Thoracic aorta (tissue), 2 donors: ENCODE data around the gene BMP5. TPM values are rescaled to one million over a fixed set of nuclear protein-coding genes. Genes with fewer than 3 reads are reported as not detected.

Experiments
- ATAC-seq: fragments of 150-250 bp; one replicate; pipeline ENCODE4 v1.8.0; 2017; ENCODE audit warnings: low read depth; ENCODE audit not compliant: insufficient number of reproducible peaks, low FRiP score
- DNase-seq: peaks from one replicate; pipeline ENCODE4 v3.0.0-alpha.2; 2020; ENCODE audit warnings: low spot score
- H3K27ac ChIP-seq, 2 donors: fragments of 200-600 bp; sonication (generic); 1 replicate in 1 of 2; 2 replicates in 1 of 2; pipeline ENCODE4 v1.5.1; 2016; ENCODE audit warnings: mild to moderate bottlenecking in 2 of 2, moderate library complexity in 2 of 2
- H3K27me3 ChIP-seq: fragments of 200-600 bp; sonication (generic); replicated peaks from 2 replicates; pipeline ENCODE4 v1.6.0; 2016; ENCODE audit warnings: mild to moderate bottlenecking; ENCODE audit not compliant: insufficient read depth
- H3K36me3 ChIP-seq: fragments of 200-600 bp; sonication (generic); one replicate; pipeline ENCODE4 v1.5.1; 2016
- H3K4me1 ChIP-seq, 2 donors: fragments of 200-600 bp; sonication (generic); 1 replicate in 1 of 2; 2 replicates in 1 of 2; pipeline versions ENCODE4 v1.5.1 to v1.6.0; 2016; ENCODE audit warnings: low read depth in 2 of 2, mild to moderate bottlenecking in 1 of 2; ENCODE audit not compliant: control insufficient read depth in 1 of 2
- H3K4me3 ChIP-seq: fragments of 200-600 bp; sonication (generic); 2 replicates; pipeline ENCODE4 v1.5.1; 2016; ENCODE audit warnings: mild to moderate bottlenecking
- H3K9me3 ChIP-seq: fragments of 200-600 bp; sonication (generic); 2 replicates; pipeline ENCODE4 v1.5.1; 2016
- total RNA-seq, 2 donors: library from RNA; depleted of rRNA; stranded (reverse); fragments of >200 nt; gene quantifications; one replicate each; pipeline versions ENCODE4 v1.1.0 to v1.2.3, GENCODE V29; 2016
- TF ChIP-seq, protein P1 (sequence below): fragments of 200-600 bp; sonication (generic); IDR thresholded peaks from one replicate; pipeline ENCODE4 v1.5.1; 2019; ENCODE audit warnings: antibody characterized with exemption

BMP5 gene
- total RNA-seq, 2 donors from 2014 or later: not detected

DNA sequence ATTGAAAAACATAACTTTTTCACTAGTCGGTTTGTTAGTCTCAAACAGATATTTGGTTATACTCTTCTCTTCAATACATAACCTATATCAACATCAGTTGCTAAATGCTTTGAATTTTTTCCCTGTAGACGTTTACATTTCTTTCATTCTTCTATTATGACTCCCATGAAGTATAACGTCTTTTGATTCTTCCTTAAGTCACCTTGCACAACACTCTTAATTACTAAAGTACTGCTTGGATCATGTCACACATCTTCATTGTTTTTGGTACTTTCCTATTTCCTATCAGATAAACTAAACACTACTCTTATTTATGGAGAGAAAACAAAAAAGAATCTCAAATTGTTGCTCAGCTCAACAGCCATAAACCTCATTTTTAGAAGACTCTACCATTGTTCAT lies 23.0 kb upstream of the BMP5 start:
- no peak for DNase-seq
- Histone ChIP-seq H3K9me3 (no peaks in the 10 kb centered on the region), H3K27me3 (no peaks in the 10 kb centered on the region), H3K36me3 (no peaks in the 10 kb centered on the region), H3K4me3 (no peak overlapping the region), H3K4me1 (no peaks in the 10 kb centered on the region), H3K27ac (no peak overlapping the region)
- TF ChIP-seq, protein P1, sequence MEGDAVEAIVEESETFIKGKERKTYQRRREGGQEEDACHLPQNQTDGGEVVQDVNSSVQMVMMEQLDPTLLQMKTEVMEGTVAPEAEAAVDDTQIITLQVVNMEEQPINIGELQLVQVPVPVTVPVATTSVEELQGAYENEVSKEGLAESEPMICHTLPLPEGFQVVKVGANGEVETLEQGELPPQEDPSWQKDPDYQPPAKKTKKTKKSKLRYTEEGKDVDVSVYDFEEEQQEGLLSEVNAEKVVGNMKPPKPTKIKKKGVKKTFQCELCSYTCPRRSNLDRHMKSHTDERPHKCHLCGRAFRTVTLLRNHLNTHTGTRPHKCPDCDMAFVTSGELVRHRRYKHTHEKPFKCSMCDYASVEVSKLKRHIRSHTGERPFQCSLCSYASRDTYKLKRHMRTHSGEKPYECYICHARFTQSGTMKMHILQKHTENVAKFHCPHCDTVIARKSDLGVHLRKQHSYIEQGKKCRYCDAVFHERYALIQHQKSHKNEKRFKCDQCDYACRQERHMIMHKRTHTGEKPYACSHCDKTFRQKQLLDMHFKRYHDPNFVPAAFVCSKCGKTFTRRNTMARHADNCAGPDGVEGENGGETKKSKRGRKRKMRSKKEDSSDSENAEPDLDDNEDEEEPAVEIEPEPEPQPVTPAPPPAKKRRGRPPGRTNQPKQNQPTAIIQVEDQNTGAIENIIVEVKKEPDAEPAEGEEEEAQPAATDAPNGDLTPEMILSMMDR: no peak
- no peak for ATAC-seq

DNA sequence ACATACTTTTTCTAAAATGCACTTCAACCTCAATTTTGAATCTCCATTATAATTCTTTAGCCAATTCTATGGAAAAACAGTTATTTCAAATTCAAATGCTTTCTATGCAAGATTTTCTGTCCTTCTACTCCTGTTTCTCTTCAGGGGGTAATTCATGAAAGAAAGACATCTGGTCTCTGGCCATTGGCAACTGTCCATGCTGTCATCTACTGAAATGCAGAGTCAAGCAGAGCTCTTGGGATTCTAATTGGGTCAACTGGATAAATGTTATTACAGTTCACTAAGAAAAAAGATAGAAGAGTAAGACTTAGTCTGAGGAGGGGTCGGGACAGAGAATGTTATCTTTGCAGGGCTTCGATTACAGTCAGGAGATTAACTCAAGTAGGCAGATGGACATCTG lies 22.0 kb upstream of the BMP5 start:
- ATAC-seq: no peak
- no peak for DNase-seq
- Histone ChIP-seq H3K9me3 (no peaks in the 10 kb centered on the region), H3K4me1 (no peaks in the 10 kb centered on the region), H3K27ac (no peak overlapping the region), H3K36me3 (no peaks in the 10 kb centered on the region), H3K27me3 (no peaks in the 10 kb centered on the region), H3K4me3 (no peak overlapping the region)
- TF ChIP-seq, protein P1: no peak

DNA sequence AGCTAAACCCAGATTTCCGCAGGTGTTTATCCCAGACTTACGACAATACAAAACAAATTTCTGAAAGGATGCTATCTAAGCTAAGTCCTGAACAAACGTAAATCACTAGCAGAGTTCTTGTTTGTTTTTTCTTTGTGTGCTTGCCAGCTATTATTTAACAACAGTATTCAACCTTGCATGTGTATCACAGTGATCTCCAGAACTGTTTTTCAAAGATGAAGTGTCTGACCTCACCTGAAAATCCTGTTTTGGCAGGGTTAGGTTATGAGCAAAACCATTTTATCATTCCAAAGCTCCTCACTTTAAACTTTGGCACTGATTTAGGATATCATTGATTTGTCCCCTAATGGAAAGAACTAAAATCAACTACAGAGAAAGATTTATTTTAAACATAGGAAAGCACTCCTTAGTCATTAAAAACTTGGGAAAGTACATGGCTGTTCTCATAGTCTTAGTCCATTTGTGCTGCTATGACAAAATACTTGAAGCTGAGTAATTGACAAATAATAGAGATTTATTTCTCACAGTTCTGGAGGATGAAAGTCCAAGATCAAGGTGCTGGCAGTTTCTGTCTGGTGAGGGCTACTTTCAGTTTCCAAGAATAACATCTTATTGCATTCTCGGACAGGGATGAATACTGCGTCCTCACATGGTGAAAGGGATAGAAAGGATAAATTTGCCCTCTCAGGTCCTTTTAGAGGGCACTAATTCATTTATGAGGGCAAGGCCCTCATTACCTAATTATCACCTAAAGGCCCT lies 20.8 kb upstream of the BMP5 start:
- no peak overlapping the region for H3K27ac ChIP-seq
- H3K9me3 ChIP-seq: no peaks in the 10 kb centered on the region
- ATAC-seq (no peak), DNase-seq (no peak)
- TF ChIP-seq, protein P1: no peak
- no peak overlapping the region for H3K4me3 ChIP-seq
- no peaks in the 10 kb centered on the region for H3K36me3 ChIP-seq
- no peaks in the 10 kb centered on the region for H3K27me3 ChIP-seq
- H3K4me1 ChIP-seq: no peaks in the 10 kb centered on the region

DNA sequence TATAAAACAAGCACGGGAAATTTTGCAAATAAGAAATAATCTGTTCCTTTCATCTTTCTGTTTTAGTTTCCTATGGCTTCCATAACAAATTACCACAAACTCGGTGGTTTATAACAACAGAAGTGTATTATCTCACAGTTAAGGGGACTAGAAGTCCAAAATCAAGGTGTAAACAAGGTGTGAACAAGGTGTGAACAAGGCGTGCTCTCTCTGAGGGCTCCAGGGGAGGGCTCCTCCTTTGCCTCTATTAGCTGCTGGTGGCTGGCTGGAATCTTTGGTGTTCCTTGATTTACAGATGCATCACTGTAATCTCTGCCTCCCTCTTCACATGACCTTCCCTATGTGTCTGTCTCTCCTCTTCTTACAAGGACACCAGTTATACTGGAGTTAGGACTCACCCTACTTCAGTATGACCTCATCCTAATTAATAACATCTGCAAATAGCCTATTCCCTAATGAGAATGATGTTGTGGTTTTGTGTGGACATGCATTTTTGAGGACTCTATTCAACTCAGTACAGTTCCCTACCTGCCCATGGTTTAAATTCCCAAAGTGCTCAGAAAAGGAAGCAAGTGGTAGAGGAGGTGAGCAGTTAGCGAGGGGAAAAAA lies 17.5 kb upstream of the BMP5 start:
- TF ChIP-seq, protein P1: no peak
- Histone ChIP-seq H3K9me3 (no peaks in the 10 kb centered on the region), H3K4me1 (no peaks in the 10 kb centered on the region), H3K27me3 (no peaks in the 10 kb centered on the region), H3K36me3 (no peaks in the 10 kb centered on the region), H3K4me3 (no peak overlapping the region), H3K27ac (no peak overlapping the region)
- ATAC-seq (no peak), DNase-seq (no peak)

DNA sequence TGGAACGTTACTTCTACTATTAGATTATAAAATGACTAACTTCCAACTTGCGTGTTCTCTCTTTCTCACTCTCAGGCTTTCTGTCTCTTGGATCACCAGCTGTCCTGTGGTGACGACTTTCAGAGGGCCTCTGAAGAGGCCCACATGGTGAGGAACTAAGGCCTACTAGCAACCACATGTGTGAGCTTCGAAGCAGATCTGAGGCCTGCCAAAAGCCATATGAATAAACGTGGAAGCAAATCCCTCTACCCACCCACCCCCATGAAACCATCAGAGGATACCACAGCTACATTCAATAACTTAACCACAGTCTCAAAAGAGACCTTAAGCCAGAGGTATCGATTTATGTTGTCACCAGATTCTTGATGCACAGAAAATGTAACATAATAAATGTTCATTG lies 13.5 kb upstream of the BMP5 start:
- Histone ChIP-seq H3K27ac (no peak overlapping the region), H3K36me3 (no peaks in the 10 kb centered on the region), H3K27me3 (no peaks in the 10 kb centered on the region), H3K4me3 (no peak overlapping the region), H3K9me3 (no peaks in the 10 kb centered on the region), H3K4me1 (no peaks in the 10 kb centered on the region)
- TF ChIP-seq, protein P1: no peak
- ATAC-seq: no peak
- no peak for DNase-seq
